ENCODE measurements around the gene CFL2. TPM values are rescaled to one million over a fixed set of nuclear protein-coding genes. Genes with fewer than 3 reads are reported as not detected.
A peak's percentile ranks its signal among the peaks of the same experiment; 100 is the strongest.

CFL2 gene
- total RNA-seq, 5 donors from 2014 or later (not counting 1 experiment from before 2014, with no cell fraction given): 10.7 to 27.3 (median 13.9) TPM

DNA sequence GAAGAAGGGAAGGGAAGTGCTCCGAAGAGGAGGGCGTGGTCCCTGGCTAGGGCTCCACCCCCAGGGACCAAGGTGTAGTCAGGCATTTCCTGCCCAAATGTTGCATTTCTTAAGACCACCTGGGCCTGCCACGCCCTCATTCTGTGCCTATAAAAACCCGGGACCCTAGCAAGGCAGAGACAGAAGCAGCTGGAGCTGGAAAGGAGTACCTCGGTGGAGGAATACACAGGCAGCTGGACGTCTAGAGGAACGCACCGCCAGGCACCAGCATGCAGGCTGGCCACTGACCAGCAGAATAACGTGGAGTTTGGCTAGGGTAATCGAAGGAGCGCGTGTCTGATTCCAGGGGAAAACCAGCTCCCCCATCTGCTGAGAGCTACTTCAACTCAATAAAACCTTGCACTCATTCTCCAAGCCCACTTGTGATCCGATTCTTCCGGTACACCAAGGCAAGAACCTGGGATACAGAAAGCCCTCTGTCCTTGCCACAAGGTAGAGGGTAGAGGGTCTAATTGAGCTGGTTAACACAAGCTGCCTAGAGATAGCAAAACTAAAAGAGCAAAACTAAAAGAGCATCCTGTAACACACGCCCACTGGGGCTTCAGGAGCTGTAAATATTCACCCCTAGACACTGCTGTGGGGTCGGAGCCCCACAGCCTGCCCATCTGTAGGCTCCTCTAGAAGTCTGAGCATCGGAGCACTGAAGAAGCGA lies 21.0 kb downstream of the CFL2 start:
- Histone ChIP-seq H3K4me3 (ENCODE audit: control insufficient read depth in 1 of 2, extremely low read depth in 1 of 2, low read length in 1 of 2) (no peak overlapping the region), H3K27me3 (replicated peaks in 1 of 2; ENCODE audit: control insufficient read depth in 2 of 2, extremely low read depth in 1 of 2, insufficient read depth in 2 of 2, low read length in 1 of 2) (no peaks in the 10 kb centered on the region), H3K36me3 (ENCODE audit: control insufficient read depth in 2 of 2, extremely low read depth in 1 of 2, insufficient read depth in 1 of 2, low read length in 1 of 2) (no peaks in the 10 kb centered on the region), H3K4me1 (ENCODE audit: control insufficient read depth in 1 of 2, extremely low read depth in 1 of 2, insufficient read depth in 2 of 2, low read length in 2 of 2) (peaks cover 0 to 6% of the 10 kb centered on the region in 2 experiments), H3K9me3 (no peaks in the 10 kb centered on the region), H3K27ac (ENCODE audit: low read length) (no peak overlapping the region)
- DNase-seq: peak in 16 of 35 experiments; percentile 2 to 46 (median 14)
- Mint-ChIP-seq H3K4me1 (peaks cover 9 to 12% (median 12%) of the 10 kb centered on the region in 3 donors), H3K27ac (peak overlapping the region; percentile 33 to 64), H3K9me3 (no peaks in the 10 kb centered on the region), H3K4me3 (peak overlapping the region in 2 of 3 donors; percentile 5 to 69), H3K36me3 (no peaks in the 10 kb centered on the region), H3K27me3 (peaks cover 0 to 4% of the 10 kb centered on the region in 2 donors)
- CTCF ChIA-PET: interaction anchor here (0.6 to 0.7 kb wide), 2 partner anchors 14 to 19 kb away, joined by 3 read pairs; no protein-coding TSS in a partner anchor
- WGBS (ENCODE audit: insufficient coverage): 56% methylated on average over 9 of the region's 18 CpGs
- ATAC-seq (replicated peaks in 1 of 4): peak in 3 of 4 experiments; percentile 56 to 66 (median 60)
- POLR2A ChIA-PET: interaction anchor here in 1 of 2 donors (1.2 kb wide), 1 partner anchor 22 kb away, joined by 4 read pairs; no protein-coding TSS in a partner anchor

DNA sequence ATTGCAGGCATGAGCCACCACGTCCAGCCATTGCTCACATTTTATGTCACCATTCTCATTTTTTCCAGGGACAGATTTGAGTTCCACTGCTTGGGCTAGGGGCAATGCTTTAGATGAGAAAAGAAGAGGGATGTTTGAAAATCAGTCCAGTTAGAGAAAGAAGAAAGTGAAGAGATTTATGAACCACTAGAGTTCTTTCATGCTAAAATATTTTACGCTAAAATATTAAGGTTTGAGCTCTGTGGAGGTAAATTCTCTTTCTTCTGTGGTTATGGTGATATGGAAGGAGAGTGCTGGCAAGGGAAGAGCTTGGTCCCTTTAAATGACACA lies 21.5 kb downstream of the CFL2 start:
- H3K27me3 Mint-ChIP-seq: peaks cover 0 to 4% of the 10 kb centered on the region in 2 donors
- H3K4me1 ChIP-seq (ENCODE audit: control insufficient read depth in 1 of 2, extremely low read depth in 1 of 2, insufficient read depth in 2 of 2, low read length in 2 of 2): peaks cover 0 to 6% of the 10 kb centered on the region in 2 experiments
- no peaks in the 10 kb centered on the region for H3K36me3 Mint-ChIP-seq
- POLR2A ChIA-PET: interaction anchor here in 1 of 2 donors (1.2 kb wide), 1 partner anchor 22 kb away, joined by 4 read pairs; no protein-coding TSS in a partner anchor
- peaks cover 9 to 12% (median 12%) of the 10 kb centered on the region in 3 donors for H3K4me1 Mint-ChIP-seq
- H3K9me3 Mint-ChIP-seq: no peaks in the 10 kb centered on the region
- H3K27ac Mint-ChIP-seq: no peak overlapping the region
- WGBS (ENCODE audit: insufficient coverage): no CpG with 5 or more reads among the region's 2 CpGs
- no peak overlapping the region for H3K4me3 ChIP-seq (ENCODE audit: control insufficient read depth in 1 of 2, extremely low read depth in 1 of 2, low read length in 1 of 2)
- H3K4me3 Mint-ChIP-seq: peak overlapping the region in 1 of 3 donors; percentile 69
- no peak overlapping the region for H3K27ac ChIP-seq (ENCODE audit: low read length)
- no peaks in the 10 kb centered on the region for H3K36me3 ChIP-seq (ENCODE audit: control insufficient read depth in 2 of 2, extremely low read depth in 1 of 2, insufficient read depth in 1 of 2, low read length in 1 of 2)
- no peak for DNase-seq
- H3K27me3 ChIP-seq (replicated peaks in 1 of 2; ENCODE audit: control insufficient read depth in 2 of 2, extremely low read depth in 1 of 2, insufficient read depth in 2 of 2, low read length in 1 of 2): no peaks in the 10 kb centered on the region
- no peaks in the 10 kb centered on the region for H3K9me3 ChIP-seq
- ATAC-seq (replicated peaks in 1 of 4): no peak
- CTCF ChIA-PET: interaction anchor here in 1 of 2 donors (0.7 kb wide), 1 partner anchor 19 kb away, joined by 3 read pairs; no protein-coding TSS in a partner anchor

DNA sequence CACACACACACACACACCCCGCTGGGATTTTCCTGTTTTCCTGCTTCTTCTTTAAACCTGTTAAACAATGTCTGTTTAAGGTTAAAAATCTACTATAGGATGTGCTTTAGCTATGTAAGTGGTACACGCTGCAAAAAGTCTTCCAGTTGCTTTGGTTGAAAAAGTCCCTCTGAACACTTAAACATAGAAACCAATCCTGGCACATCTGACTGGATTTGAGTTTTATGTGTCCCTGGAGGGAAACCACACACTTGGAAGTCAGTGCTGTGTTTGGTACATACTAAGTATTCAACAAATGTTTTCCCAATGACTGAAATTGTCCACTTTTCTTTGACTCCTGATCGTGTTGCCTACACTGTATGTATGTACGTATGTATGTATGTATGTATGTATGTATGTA lies 22.0 kb downstream of the CFL2 start:
- Mint-ChIP-seq H3K36me3 (no peaks in the 10 kb centered on the region), H3K4me3 (peak overlapping the region in 1 of 3 donors; percentile 69), H3K9me3 (no peaks in the 10 kb centered on the region), H3K27me3 (peaks cover 0 to 4% of the 10 kb centered on the region in 2 donors), H3K4me1 (peaks cover 9 to 12% (median 12%) of the 10 kb centered on the region in 3 donors), H3K27ac (no peak overlapping the region)
- H3K4me1 ChIP-seq (ENCODE audit: control insufficient read depth in 1 of 2, extremely low read depth in 1 of 2, insufficient read depth in 2 of 2, low read length in 2 of 2): peaks cover 0 to 6% of the 10 kb centered on the region in 2 experiments
- no peak overlapping the region for H3K4me3 ChIP-seq (ENCODE audit: control insufficient read depth in 1 of 2, extremely low read depth in 1 of 2, low read length in 1 of 2)
- DNase-seq: no peak
- H3K9me3 ChIP-seq: no peaks in the 10 kb centered on the region
- 63% methylated on average over 2 of the region's 4 CpGs for WGBS (ENCODE audit: insufficient coverage)
- no peak overlapping the region for H3K27ac ChIP-seq (ENCODE audit: low read length)
- H3K36me3 ChIP-seq (ENCODE audit: control insufficient read depth in 2 of 2, extremely low read depth in 1 of 2, insufficient read depth in 1 of 2, low read length in 1 of 2): no peaks in the 10 kb centered on the region
- CTCF ChIA-PET: interaction anchor here in 1 of 2 donors (0.7 kb wide), 1 partner anchor 20 kb away, joined by 3 read pairs; no protein-coding TSS in a partner anchor
- no peak for ATAC-seq (replicated peaks in 1 of 4)
- no peaks in the 10 kb centered on the region for H3K27me3 ChIP-seq (replicated peaks in 1 of 2; ENCODE audit: control insufficient read depth in 2 of 2, extremely low read depth in 1 of 2, insufficient read depth in 2 of 2, low read length in 1 of 2)
- POLR2A ChIA-PET: no interaction called here

DNA sequence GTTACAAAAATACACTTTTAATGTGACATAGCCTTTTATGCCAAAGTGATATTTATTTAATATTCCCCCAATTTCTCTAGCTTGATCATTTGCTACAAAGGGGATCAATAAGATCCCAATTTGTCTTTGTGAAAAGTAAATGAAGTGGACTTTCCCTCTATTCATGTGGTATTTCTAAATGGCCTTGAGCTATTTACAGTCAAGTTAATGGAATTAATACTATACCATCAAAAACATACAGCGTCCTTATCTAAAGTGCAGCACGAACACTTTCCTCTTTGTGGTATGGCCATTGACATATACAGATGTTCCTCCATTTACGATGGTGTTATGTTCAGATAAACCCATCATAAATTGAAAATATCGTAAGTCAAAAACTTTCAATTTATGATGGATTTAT lies 23.2 kb downstream of the CFL2 start:
- peaks cover 9 to 12% (median 12%) of the 10 kb centered on the region in 3 donors for H3K4me1 Mint-ChIP-seq
- H3K36me3 Mint-ChIP-seq: no peaks in the 10 kb centered on the region
- H3K27ac Mint-ChIP-seq: no peak overlapping the region
- Histone ChIP-seq H3K4me3 (ENCODE audit: control insufficient read depth in 1 of 2, extremely low read depth in 1 of 2, low read length in 1 of 2) (no peak overlapping the region), H3K36me3 (ENCODE audit: control insufficient read depth in 2 of 2, extremely low read depth in 1 of 2, insufficient read depth in 1 of 2, low read length in 1 of 2) (no peaks in the 10 kb centered on the region), H3K9me3 (no peaks in the 10 kb centered on the region), H3K27ac (ENCODE audit: low read length) (no peak overlapping the region), H3K27me3 (replicated peaks in 1 of 2; ENCODE audit: control insufficient read depth in 2 of 2, extremely low read depth in 1 of 2, insufficient read depth in 2 of 2, low read length in 1 of 2) (no peaks in the 10 kb centered on the region), H3K4me1 (ENCODE audit: control insufficient read depth in 1 of 2, extremely low read depth in 1 of 2, insufficient read depth in 2 of 2, low read length in 2 of 2) (peaks cover 0 to 6% of the 10 kb centered on the region in 2 experiments)
- H3K9me3 Mint-ChIP-seq: no peaks in the 10 kb centered on the region
- peaks cover 0 to 6% of the 10 kb centered on the region in 2 donors for H3K27me3 Mint-ChIP-seq
- POLR2A ChIA-PET: interaction anchor here in 1 of 2 donors (0.6 kb wide), 1 partner anchor 571 kb away, joined by 3 read pairs; no protein-coding TSS in a partner anchor
- no peak for DNase-seq
- no peak for ATAC-seq (replicated peaks in 1 of 4)
- H3K4me3 Mint-ChIP-seq: no peak overlapping the region
- CTCF ChIA-PET: no interaction called here
- 80% methylated on average over 1 of the region's 4 CpGs for WGBS (ENCODE audit: insufficient coverage)

DNA sequence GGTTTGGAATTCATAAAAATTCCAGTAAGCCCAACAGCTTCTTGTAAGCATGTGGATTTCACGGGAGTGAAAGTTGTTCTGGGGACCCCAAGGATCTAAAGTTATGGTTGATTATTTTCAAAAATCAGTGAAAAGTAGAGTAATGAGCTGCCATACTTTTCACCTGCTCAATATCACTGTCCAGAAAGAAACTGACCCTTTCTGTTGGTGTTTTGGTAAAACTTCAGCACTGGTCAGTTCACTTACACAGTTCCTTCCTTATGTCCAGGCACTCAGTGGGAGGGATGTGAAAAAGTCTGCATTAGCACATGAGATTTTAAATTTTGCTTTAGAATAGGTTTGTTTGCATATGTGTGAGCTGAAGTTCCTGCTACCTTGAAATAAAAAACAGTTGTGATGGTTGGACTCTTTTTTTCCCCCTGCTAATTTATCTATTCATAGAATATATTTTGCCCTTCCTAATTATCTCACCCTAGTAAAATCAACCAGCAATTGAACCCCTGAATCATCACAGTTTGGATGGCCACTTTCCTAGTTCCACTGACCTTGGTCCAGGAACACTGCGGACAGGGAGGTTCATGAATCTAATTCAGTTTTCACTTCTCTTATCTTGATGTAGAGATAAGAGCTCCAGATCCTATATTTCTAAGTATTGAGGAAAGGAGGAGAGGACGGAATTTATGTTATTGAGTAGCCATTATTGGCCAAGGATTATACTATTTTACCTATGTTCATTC lies 25.8 kb downstream of the CFL2 start:
- Histone ChIP-seq H3K27ac (ENCODE audit: low read length) (no peak overlapping the region), H3K27me3 (replicated peaks in 1 of 2; ENCODE audit: control insufficient read depth in 2 of 2, extremely low read depth in 1 of 2, insufficient read depth in 2 of 2, low read length in 1 of 2) (no peaks in the 10 kb centered on the region), H3K9me3 (no peaks in the 10 kb centered on the region), H3K36me3 (ENCODE audit: control insufficient read depth in 2 of 2, extremely low read depth in 1 of 2, insufficient read depth in 1 of 2, low read length in 1 of 2) (no peaks in the 10 kb centered on the region), H3K4me3 (ENCODE audit: control insufficient read depth in 1 of 2, extremely low read depth in 1 of 2, low read length in 1 of 2) (no peak overlapping the region), H3K4me1 (ENCODE audit: control insufficient read depth in 1 of 2, extremely low read depth in 1 of 2, insufficient read depth in 2 of 2, low read length in 2 of 2) (peaks cover 0 to 6% of the 10 kb centered on the region in 2 experiments)
- ATAC-seq (replicated peaks in 1 of 4) (no peak), DNase-seq (no peak)
- ChIA-PET POLR2A (interaction anchor here in 1 of 2 donors (0.7 kb wide), 1 partner anchor 102 kb away, joined by 3 read pairs; no protein-coding TSS in a partner anchor), CTCF (interaction anchor here in 1 of 2 donors (0.6 to 0.7 kb wide), 2 partner anchors 17 to 61 kb away, joined by 3 read pairs; no protein-coding TSS in a partner anchor)
- Mint-ChIP-seq H3K27me3 (peaks cover 2 to 12% of the 10 kb centered on the region in 2 donors), H3K4me1 (peaks cover 9 to 12% (median 12%) of the 10 kb centered on the region in 3 donors), H3K36me3 (no peaks in the 10 kb centered on the region), H3K4me3 (no peak overlapping the region), H3K9me3 (no peaks in the 10 kb centered on the region), H3K27ac (no peak overlapping the region)
- no CpG with 5 or more reads among the region's 3 CpGs for WGBS (ENCODE audit: insufficient coverage)

DNA sequence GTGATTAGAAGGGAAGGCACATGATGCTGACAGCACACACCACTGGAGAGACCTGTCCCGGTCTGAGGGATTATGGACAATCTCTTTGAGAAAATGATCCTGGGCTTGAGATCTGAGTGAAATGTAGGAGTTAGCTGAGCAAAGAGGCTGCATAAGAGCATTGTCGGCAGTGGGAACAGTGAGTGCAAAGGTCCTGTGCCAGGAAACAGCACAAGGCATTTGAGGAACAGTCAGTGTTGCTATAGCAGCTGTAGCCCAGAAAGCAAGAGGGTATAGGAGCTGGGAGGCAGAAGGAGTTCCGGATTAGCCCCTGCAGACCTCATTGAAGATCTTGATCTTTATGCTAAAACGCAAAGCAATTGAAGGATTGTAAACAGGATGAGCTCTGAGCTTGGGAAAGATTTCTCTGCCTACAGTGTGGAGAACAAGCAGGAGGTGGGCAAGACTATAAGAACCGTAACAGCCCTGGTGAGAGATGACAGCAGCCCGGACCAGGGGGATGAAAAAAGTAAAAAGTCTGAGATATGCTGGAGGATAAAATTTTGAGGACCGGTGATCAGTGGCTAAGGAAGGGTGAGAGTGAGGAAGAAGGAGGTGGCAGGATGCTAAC lies 28.5 kb downstream of the CFL2 start:
- no peak for ATAC-seq (replicated peaks in 1 of 4)
- WGBS (ENCODE audit: insufficient coverage): 89% methylated on average over 7 of the region's 7 CpGs
- ChIA-PET POLR2A (interaction anchor here in 1 of 2 donors (0.6 kb wide), 1 partner anchor 26 kb away, joined by 3 read pairs; no protein-coding TSS in a partner anchor), CTCF (no interaction called here)
- Histone ChIP-seq H3K4me3 (ENCODE audit: control insufficient read depth in 1 of 2, extremely low read depth in 1 of 2, low read length in 1 of 2) (no peak overlapping the region), H3K4me1 (ENCODE audit: control insufficient read depth in 1 of 2, extremely low read depth in 1 of 2, insufficient read depth in 2 of 2, low read length in 2 of 2) (peaks cover 2 to 3% of the 10 kb centered on the region in 2 experiments), H3K9me3 (no peaks in the 10 kb centered on the region), H3K27me3 (replicated peaks in 1 of 2; ENCODE audit: control insufficient read depth in 2 of 2, extremely low read depth in 1 of 2, insufficient read depth in 2 of 2, low read length in 1 of 2) (no peaks in the 10 kb centered on the region), H3K36me3 (ENCODE audit: control insufficient read depth in 2 of 2, extremely low read depth in 1 of 2, insufficient read depth in 1 of 2, low read length in 1 of 2) (no peaks in the 10 kb centered on the region), H3K27ac (ENCODE audit: low read length) (no peak overlapping the region)
- no peaks in the 10 kb centered on the region for H3K9me3 Mint-ChIP-seq
- H3K27ac Mint-ChIP-seq: no peak overlapping the region
- peaks cover 2 to 12% of the 10 kb centered on the region in 2 donors for H3K27me3 Mint-ChIP-seq
- H3K36me3 Mint-ChIP-seq: no peaks in the 10 kb centered on the region
- no peak for DNase-seq
- H3K4me1 Mint-ChIP-seq: peaks cover 0 to 9% (median 7%) of the 10 kb centered on the region in 3 donors
- no peak overlapping the region for H3K4me3 Mint-ChIP-seq

Measured in T-cell (primary cell).